H1 (cell line): ENCODE results near the gene MYO1A. TPM values are rescaled to one million over a fixed set of nuclear protein-coding genes. Genes with fewer than 3 reads are reported as not detected.

Source experiments
- CTCF ChIA-PET: fragments of 300-600 bp; sonication (Branson Sonifier 250); formaldehyde crosslinking; loops from one replicate; lab custom pipeline; 2021; ENCODE audit not compliant: partially characterized antibody; lab: Charles Lee
- POLR2A ChIA-PET: fragments of 300-600 bp; sonication (Branson Sonifier 250); formaldehyde crosslinking; loops from one replicate; lab custom pipeline; 2021; ENCODE audit warnings: inconsistent platforms; ENCODE audit not compliant: partially characterized antibody; lab: Charles Lee
- DNase-seq, 2 experiments: peaks; one replicate each; pipeline versions ENCODE4 v3.0.0 to v3.0.0-alpha.2; 2010 to 2022; ENCODE audit warnings: low spot score in 2 of 2, low read depth in 1 of 2, mixed read lengths in 1 of 2
- FAIRE-seq: peaks from 2 replicates; lab custom pipeline; 2011; peaks lifted over from hg19 to GRCh38; lab: Jason Lieb, UNC
- H2AFZ ChIP-seq: 2 replicates; pipeline ENCODE4 v1.8.1; 2012; ENCODE audit warnings: low read length, inconsistent platforms
- H2AK5ac ChIP-seq: 2 replicates; pipeline ENCODE4 v1.6.1; 2013; ENCODE audit warnings: low read depth, low read length
- H2BK120ac ChIP-seq: replicated peaks from 2 replicates; pipeline ENCODE3; 2013; ENCODE audit warnings: low read depth, low read length, inconsistent platforms
- H2BK12ac ChIP-seq: 2 replicates; pipeline ENCODE4 v1.6.1; 2013; ENCODE audit warnings: low read depth, low read length
- H2BK15ac ChIP-seq: 2 replicates; pipeline ENCODE4 v1.6.1; 2013; ENCODE audit warnings: low read length
- H2BK20ac ChIP-seq: 2 replicates; pipeline ENCODE4 v1.6.1; 2013; ENCODE audit warnings: low read length
- H2BK5ac ChIP-seq: 2 replicates; pipeline ENCODE4 v1.6.1; 2013; ENCODE audit warnings: low read depth, low read length
- H3K14ac ChIP-seq: 2 replicates; pipeline ENCODE4 v1.6.1; 2013; ENCODE audit warnings: inconsistent platforms; ENCODE audit not compliant: insufficient read length
- H3K18ac ChIP-seq: 2 replicates; pipeline ENCODE4 v1.6.1; 2013; ENCODE audit warnings: low read length; ENCODE audit errors: extremely low read depth
- H3K23ac ChIP-seq: 2 replicates; pipeline ENCODE4 v1.6.1; 2013; ENCODE audit warnings: inconsistent platforms; ENCODE audit not compliant: insufficient read length
- H3K23me2 ChIP-seq: 2 replicates; pipeline ENCODE4 v1.6.1; 2013; ENCODE audit warnings: low read depth, low read length
- H3K27ac ChIP-seq: 2 replicates; pipeline ENCODE4 v1.6.1; 2011; ENCODE audit warnings: low read depth, low read length, inconsistent platforms
- H3K27me3 ChIP-seq, 4 experiments: replicated peaks in 1 of 4; 1 replicate in 1 of 4; 2 replicates in 3 of 4; pipeline versions ENCODE4 v1.6.1 to v1.8.1; 2011 to 2013; ENCODE audit warnings: low read length in 3 of 4, mild to moderate bottlenecking in 3 of 4, inconsistent platforms in 2 of 4, mixed read lengths in 2 of 4, moderate library complexity in 1 of 4; ENCODE audit not compliant: control insufficient read depth in 3 of 4, insufficient read depth in 3 of 4; ENCODE audit errors: extremely low read depth in 1 of 4
- H3K36me3 ChIP-seq, 4 experiments: 2 replicates each; pipeline versions ENCODE4 v1.6.1 to v1.8.1; 2011 to 2013; ENCODE audit warnings: mild to moderate bottlenecking in 4 of 4, low read length in 3 of 4, moderate library complexity in 2 of 4, control low read depth in 1 of 4, inconsistent platforms in 1 of 4; ENCODE audit not compliant: insufficient read depth in 4 of 4, control insufficient read depth in 2 of 4
- H3K4ac ChIP-seq: replicated peaks from 2 replicates; pipeline ENCODE3; 2013; ENCODE audit warnings: low read length, low read depth, mixed read lengths, inconsistent platforms; ENCODE audit not compliant: insufficient read length
- H3K4me1 ChIP-seq, 4 experiments: replicated peaks in 1 of 4; 1 replicate in 1 of 4; 2 replicates in 3 of 4; pipeline versions ENCODE4 v1.6.1 to v1.8.1; 2011 to 2013; ENCODE audit warnings: low read length in 3 of 4, inconsistent platforms in 2 of 4, mixed read lengths in 1 of 4; ENCODE audit not compliant: insufficient read depth in 4 of 4, control insufficient read depth in 3 of 4
- H3K4me2 ChIP-seq, 2 experiments: 2 replicates each; pipeline versions ENCODE4 v1.6.1 to v1.8.1; 2011 to 2013; ENCODE audit warnings: low read depth in 2 of 2, low read length in 2 of 2, control low read depth in 1 of 2, inconsistent platforms in 1 of 2, mild to moderate bottlenecking in 1 of 2; ENCODE audit not compliant: insufficient read depth in 1 of 2
- H3K4me3 ChIP-seq, 4 experiments: fragments of 200-600, 300-600 bp in 1 of 4; sonication (generic), shearing (Covaris generic), sonication (Bioruptor Twin) in 1 of 4; 2 replicates each; pipeline versions ENCODE4 v1.5.1 to v1.8.1; 2011 to 2016; ENCODE audit warnings: low read length in 4 of 4, low read depth in 3 of 4, control low read depth in 2 of 4, inconsistent platforms in 2 of 4, mild to moderate bottlenecking in 2 of 4, mixed read lengths in 1 of 4, moderate library complexity in 1 of 4; ENCODE audit not compliant: insufficient read depth in 2 of 4; ENCODE audit errors: extremely low read depth in 1 of 4
- H3K56ac ChIP-seq: replicated peaks from 2 replicates; pipeline ENCODE3; 2013; ENCODE audit warnings: low read depth, mild to moderate bottlenecking, mixed read lengths, low read length, inconsistent platforms; ENCODE audit not compliant: insufficient read length
- H3K79me1 ChIP-seq: 2 replicates; pipeline ENCODE4 v1.6.1; 2013; ENCODE audit warnings: low read depth, low read length, control low read depth
- H3K79me2 ChIP-seq, 2 experiments: 2 replicates each; pipeline versions ENCODE4 v1.6.1 to v1.8.1; 2012 to 2013; ENCODE audit warnings: low read length in 2 of 2, mild to moderate bottlenecking in 2 of 2, inconsistent platforms in 1 of 2; ENCODE audit not compliant: insufficient read depth in 2 of 2, control insufficient read depth in 1 of 2
- H3K9ac ChIP-seq, 4 experiments: replicated peaks in 1 of 4; 1 replicate in 1 of 4; 2 replicates in 3 of 4; pipeline versions ENCODE4 v1.6.1 to v1.8.1; 2011 to 2013; ENCODE audit warnings: low read depth in 3 of 4, low read length in 3 of 4, control low read depth in 2 of 4, mild to moderate bottlenecking in 2 of 4, moderate library complexity in 2 of 4, inconsistent platforms in 1 of 4; ENCODE audit errors: extremely low read depth in 1 of 4
- H3K9me3 ChIP-seq, 2 experiments: 2 replicates each; pipeline versions ENCODE4 v1.6.1 to v1.8.1; 2012 to 2013; ENCODE audit warnings: mild to moderate bottlenecking in 2 of 2, moderate library complexity in 2 of 2, control low read depth in 1 of 2, inconsistent platforms in 1 of 2, low read depth in 1 of 2, low read length in 1 of 2, mixed read lengths in 1 of 2; ENCODE audit not compliant: insufficient read depth in 2 of 2
- H4K20me1 ChIP-seq, 2 experiments: replicated peaks in 1 of 2; 2 replicates each; pipeline versions ENCODE3 to v1.8.1; 2011 to 2013; ENCODE audit warnings: inconsistent platforms in 2 of 2, low read length in 2 of 2, mild to moderate bottlenecking in 1 of 2; ENCODE audit not compliant: insufficient read depth in 2 of 2, control insufficient read depth in 1 of 2
- H4K5ac ChIP-seq: 2 replicates; pipeline ENCODE4 v1.6.1; 2013; ENCODE audit warnings: low read length, low read depth, mixed read lengths, inconsistent platforms; ENCODE audit not compliant: insufficient read length
- H4K8ac ChIP-seq: 2 replicates; pipeline ENCODE4 v1.8.0; 2013; ENCODE audit warnings: mild to moderate bottlenecking, moderate library complexity, low read length, inconsistent platforms; ENCODE audit not compliant: insufficient read depth; ENCODE audit errors: extremely low read depth
- H4K91ac ChIP-seq: replicated peaks from 2 replicates; pipeline ENCODE3; 2013; ENCODE audit warnings: low read length, mixed read lengths, inconsistent platforms; ENCODE audit not compliant: insufficient read length
- ASH2L ChIP-seq: fragments of 200-600, 300-600 bp; sonication (generic); IDR thresholded peaks from one replicate; pipeline ENCODE4 v1.7.1; 2017; ENCODE audit warnings: low read length
- CBX5 ChIP-seq: fragments of 300-800, 300-1000 bp; sonication (generic); IDR thresholded peaks from 2 replicates; pipeline ENCODE4 v1.7.1; 2016; ENCODE audit warnings: antibody characterized with exemption, low read length, low read depth
- CHD1 ChIP-seq: IDR thresholded peaks from 2 replicates; pipeline ENCODE4 v1.6.1; 2012; ENCODE audit warnings: low read depth, low read length, improper control_type of control experiment
- FOSL1 ChIP-seq: IDR thresholded peaks from 2 replicates; pipeline ENCODE4 v1.6.1; 2011; ENCODE audit warnings: mild to moderate bottlenecking, low read depth, low read length, moderate library complexity; ENCODE audit not compliant: insufficient read depth
- GTF2F1 ChIP-seq: IDR thresholded peaks from 2 replicates; pipeline ENCODE4 v1.6.1; 2012; ENCODE audit warnings: low read depth, low read length, improper control_type of control experiment, borderline replicate concordance
- PHF8 ChIP-seq: fragments of 200-600 bp; sonication (generic); conservative IDR thresholded peaks from 2 replicates; pipeline ENCODE4 v1.7.1; 2012; ENCODE audit warnings: low read depth, mild to moderate bottlenecking, inconsistent platforms, low read length, moderate library complexity
- POLR2AphosphoS5 ChIP-seq: IDR thresholded peaks from 2 replicates; pipeline ENCODE4 v1.6.1; 2011; ENCODE audit warnings: low read depth, low read length
- SP2 ChIP-seq: IDR thresholded peaks from 2 replicates; pipeline ENCODE4 v1.6.1; 2012; ENCODE audit warnings: mild to moderate bottlenecking, low read length, inconsistent platforms
- TAF7 ChIP-seq: optimal IDR thresholded peaks from 2 replicates; pipeline ENCODE3; 2011; ENCODE audit warnings: low read depth, mild to moderate bottlenecking, inconsistent platforms, low read length, moderate library complexity, borderline replicate concordance
- WGBS, 2 experiments: shearing (Covaris generic) in 1 of 2; methylation state at CpG; one replicate each; pipeline versions ENCODE4 v1.1.6 to v1.1.7; 2013 to 2015; ENCODE audit warnings: low lambda C conversion rate in 2 of 2, mixed read lengths in 2 of 2, inconsistent platforms in 1 of 2, low coverage in 1 of 2, missing lambda C conversion rate in 1 of 2; ENCODE audit not compliant: insufficient replicate concordance in 2 of 2, insufficient coverage in 1 of 2, insufficient read length in 1 of 2; ENCODE audit errors: extremely low coverage in 1 of 2, missing lambda C conversion rate in 1 of 2; 5-methylcytosine and 5-hydroxymethylcytosine counted together
- polyA plus RNA-seq, 7 experiments: library from polyadenylated mRNA; depleted of rRNA in 3 of 7; stranded (reverse) in 5 of 7; unstranded in 2 of 7; fragments of >200 nt in 5 of 7; fragments of 200-250 nt in 2 of 7; gene quantifications; 1 replicate in 5 of 7; 2 replicates in 1 of 7; 4 replicates in 1 of 7; pipeline versions ENCODE4 v1.2.1 to v1.2.3, GENCODE V29; 2011 to 2013; ENCODE audit warnings: missing spikeins in 2 of 7, mixed read lengths in 2 of 7
- total RNA-seq: library from RNA; stranded (reverse); fragmentation: NEBNext Ultra II Directional; extraction: Animal tissue kit (Norgen Biotek cat#: 25700); gene quantifications from 2 replicates; pipeline ENCODE4 v1.2.1, GENCODE V29; 2021

MYO1A gene
- total and polyA plus RNA-seq, 2 of the 8 experiments (the other 6 are each of a cell fraction or from before 2014, with no cell fraction given): 0.54 to 0.77 TPM

DNA sequence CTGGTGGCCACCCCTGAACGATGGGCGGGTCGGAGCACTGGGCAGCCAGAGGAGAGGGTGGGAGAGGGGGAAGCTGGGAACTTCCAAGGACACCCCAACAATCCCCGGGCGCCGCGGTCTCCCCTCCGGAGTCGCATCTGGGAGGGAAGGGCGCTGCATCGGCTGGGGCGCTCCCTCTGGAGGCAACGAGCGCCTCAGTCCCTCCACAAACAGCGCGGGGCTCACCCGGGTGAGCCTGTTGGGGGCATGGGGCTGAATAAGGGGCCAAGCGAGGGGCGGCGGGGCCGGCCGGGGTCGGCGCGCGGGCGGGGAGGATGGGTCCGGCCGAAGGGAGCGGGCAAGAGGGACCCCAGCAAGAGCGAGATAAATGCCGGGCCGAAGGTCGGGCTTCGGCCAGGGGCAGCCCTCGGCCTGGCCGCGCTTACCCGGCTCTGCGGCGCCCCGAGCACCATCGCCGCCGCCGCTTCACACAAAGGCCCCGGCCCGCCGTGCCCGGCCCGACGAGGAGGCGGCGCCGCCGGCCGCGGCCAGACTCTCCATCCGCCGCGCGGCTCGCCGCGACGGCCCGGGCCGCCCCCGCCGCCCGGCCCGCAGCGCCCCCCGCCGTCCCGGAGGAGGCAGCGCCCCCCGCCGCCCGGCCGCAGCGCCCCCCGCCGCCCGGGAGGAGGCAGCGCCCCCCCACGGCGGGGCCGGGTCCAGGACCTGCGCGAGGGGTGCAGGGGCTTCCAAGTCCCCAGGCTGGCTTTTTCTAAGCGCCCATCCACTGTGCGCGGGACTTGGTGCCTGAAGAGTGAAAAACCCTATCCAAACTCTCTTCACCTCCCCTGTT is 43.7 kb downstream of the MYO1A start, which contains the start of gene ZBTB39:
Gene ZBTB39 (minus strand): TSS at position 567 of the 829 bp plus-strand sequence. CDS start 1,629 bp downstream, outside the sequence.
- Histone ChIP-seq H3K4me3 (peak within 1 kb of the TSS; percentile 73 to 96 (median 82)), H4K91ac (peak within 1 kb of the TSS; percentile 52), H3K4me2 (peak within 1 kb of the TSS; percentile 68 to 74), H2BK15ac (peak within 1 kb of the TSS; percentile 32; the same call in 1 of the 2 replicates), H2AFZ (no peak within 1 kb of the TSS), H2BK120ac (no peak within 1 kb of the TSS), H4K5ac (no peak within 1 kb of the TSS), H3K18ac (no peak within 1 kb of the TSS), H4K8ac (peak within 1 kb of the TSS; percentile 82; the same call in 1 of the 2 replicates), H3K27ac (peak within 1 kb of the TSS; percentile 60; the same call in 1 of the 2 replicates), H3K9ac (peak within 1 kb of the TSS; percentile 69 to 96 (median 75)), H3K79me2 (peaks cover 0 to 43% of the 10 kb centered on the region in 2 experiments), H4K20me1 (peaks cover 3 to 9% of the 10 kb centered on the region in 2 experiments), H2AK5ac (no peak within 1 kb of the TSS), H3K27me3 (no peaks in the 10 kb centered on the region), H3K79me1 (peaks cover 12% of the 10 kb centered on the region; the same call in 1 of the 2 replicates), H3K56ac (no peak within 1 kb of the TSS), H3K23ac (no peak within 1 kb of the TSS), H3K23me2 (no peaks in the 10 kb centered on the region; the same call in 1 of the 2 replicates), H3K4ac (no peak within 1 kb of the TSS), H3K14ac (no peak within 1 kb of the TSS), H3K9me3 (no peaks in the 10 kb centered on the region), H3K36me3 (peaks cover 20 to 27% (median 26%) of the 10 kb centered on the region in 4 experiments), H3K4me1 (peaks cover 2 to 14% (median 8%) of the 10 kb centered on the region in 4 experiments; a peak in 6 of 7 replicates), H2BK20ac (no peak within 1 kb of the TSS), H2BK5ac (no peak within 1 kb of the TSS), H2BK12ac (peak within 1 kb of the TSS; percentile 82; the same call in 1 of the 2 replicates)
- DNase-seq: peak in 1 of 2 experiments; percentile 81
- CTCF ChIA-PET: interaction anchor here (0.6 to 10.6 kb wide), 22 partner anchors 9 to 1039 kb away, joined by 3 to 187 read pairs (median 10); partner anchors contain the start of genes HSD17B6, NAB2, STAT6 and TAC3
- FAIRE-seq: no peak
- POLR2A ChIA-PET: interaction anchor here (0.5 to 2.0 kb wide), 17 partner anchors 9 to 1797 kb away, joined by 3 to 9 read pairs (median 4); partner anchors contain the start of genes HSD17B6, NACA and TAC3
- WGBS, 2 experiments: 5% methylated on average over 19 of the region's 94 CpGs; no CpG with 5 or more reads in 1 of the 2 experiments
- 0 out of 2 replicates have a peak, but pooled peaks have one; percentile 21 for TF ChIP-seq FOSL1
- TF ChIP-seq TAF7: peak; percentile 12
- TF ChIP-seq CBX5: no peak
- no peak for TF ChIP-seq SP2
- no peak for TF ChIP-seq CHD1
- no peak for TF ChIP-seq POLR2AphosphoS5
- peak; percentile 58 for TF ChIP-seq ASH2L
- 0 out of 2 replicates have a peak, but pooled peaks have one; percentile 19 for TF ChIP-seq GTF2F1
- TF ChIP-seq PHF8: peak; percentile 95
